HepG2 (cell line): ENCODE results near the gene ZNF839. TPM values are rescaled to one million over a fixed set of nuclear protein-coding genes. Genes with fewer than 3 reads are reported as not detected.

Experiments used
- CC2D1A ChIP-seq: sonication (generic); formaldehyde crosslinking; IDR thresholded peaks from 2 replicates; pipeline ENCODE4 v1.8.1; 2023; ENCODE audit warnings: mild to moderate bottlenecking, missing genetic modification reagents
- ESRRA ChIP-seq: sonication (generic); formaldehyde crosslinking; IDR thresholded peaks from 2 replicates; pipeline ENCODE4 v1.5.1; 2020; ENCODE audit warnings: mild to moderate bottlenecking, low read depth, missing genetic modification reagents
- JUN ChIP-seq: sonication (generic); formaldehyde crosslinking; IDR thresholded peaks from 2 replicates; pipeline ENCODE4 v1.4.0; 2020; ENCODE audit warnings: mild to moderate bottlenecking, missing genetic modification reagents
- MED13 ChIP-seq: sonication (generic); formaldehyde crosslinking; IDR thresholded peaks from 2 replicates; pipeline ENCODE4 v1.5.0; 2020; ENCODE audit warnings: missing genetic modification reagents
- NR2F6 ChIP-seq, 2 experiments: IDR thresholded peaks; 2 replicates each; pipeline ENCODE4 v1.6.1; 2016; ENCODE audit warnings: antibody characterized with exemption in 1 of 2, mild to moderate bottlenecking in 1 of 2
- RERE ChIP-seq: IDR thresholded peaks from 2 replicates; pipeline ENCODE4 v1.6.1; 2016; ENCODE audit warnings: low read depth, missing genetic modification reagents, missing compliant biosample characterization
- ZBTB8A ChIP-seq: sonication (generic); formaldehyde crosslinking; IDR thresholded peaks from 2 replicates; pipeline ENCODE4 v1.4.0; 2020; ENCODE audit warnings: mild to moderate bottlenecking, low read depth, missing genetic modification reagents, borderline replicate concordance
- ZNF280D ChIP-seq: sonication (generic); formaldehyde crosslinking; IDR thresholded peaks from 2 replicates; pipeline ENCODE4 v1.5.1; 2020; ENCODE audit warnings: mild to moderate bottlenecking, missing genetic modification reagents
- ZNF333 ChIP-seq: sonication (generic); formaldehyde crosslinking; IDR thresholded peaks from 2 replicates; pipeline ENCODE4 v1.4.0; 2020; ENCODE audit warnings: mild to moderate bottlenecking, missing genetic modification reagents, borderline replicate concordance
- ZNF354B ChIP-seq: sonication (generic); formaldehyde crosslinking; IDR thresholded peaks from 2 replicates; pipeline ENCODE4 v1.8.0; 2022; ENCODE audit warnings: mild to moderate bottlenecking, missing genetic modification reagents
- ZNF839 ChIP-seq: sonication (generic); formaldehyde crosslinking; IDR thresholded peaks from 2 replicates; pipeline ENCODE4 v1.4.0; 2020; ENCODE audit warnings: missing genetic modification reagents, mild to moderate bottlenecking, borderline replicate concordance
- polyA plus RNA-seq, 8 experiments: library from polyadenylated mRNA; depleted of rRNA in 3 of 8; stranded (reverse) in 7 of 8; unstranded in 1 of 8; fragments of >200 nt; fragmentation: Illumina TruSeq in 4 of 8; extraction: Trizol in 4 of 8; gene quantifications; 2 replicates each; pipeline versions ENCODE4 v1.2.1 to v1.2.3, GENCODE V29; 2011 to 2016; ENCODE audit warnings: low read depth in 4 of 8, missing spikeins in 1 of 8, mixed read lengths in 1 of 8; ENCODE audit not compliant: insufficient read depth in 1 of 8
- total RNA-seq, 5 experiments: library from RNA; depleted of rRNA; stranded (reverse); fragments of >200 nt; fragmentation: Illumina TruSeq; extraction: Trizol; gene quantifications; 2 replicates each; pipeline ENCODE4 v1.2.3, GENCODE V29; 2016; ENCODE audit warnings: low read depth in 1 of 5
- TF ChIP-seq, protein P1 (sequence below): sonication (generic); formaldehyde crosslinking; IDR thresholded peaks from 2 replicates; pipeline ENCODE4 v1.5.1; 2020; ENCODE audit warnings: mild to moderate bottlenecking, missing genetic modification reagents, borderline replicate concordance
- TF ChIP-seq, protein P2 (sequence below): sonication (generic); formaldehyde crosslinking; IDR thresholded peaks from 2 replicates; pipeline ENCODE4 v1.5.0; 2020; ENCODE audit warnings: missing genetic modification reagents

ZNF839 gene
- total and polyA plus RNA-seq, 2 of the 13 experiments (the other 11 are each of a cell fraction or from before 2014, with no cell fraction given), result 11.1 to 12.8 TPM

DNA sequence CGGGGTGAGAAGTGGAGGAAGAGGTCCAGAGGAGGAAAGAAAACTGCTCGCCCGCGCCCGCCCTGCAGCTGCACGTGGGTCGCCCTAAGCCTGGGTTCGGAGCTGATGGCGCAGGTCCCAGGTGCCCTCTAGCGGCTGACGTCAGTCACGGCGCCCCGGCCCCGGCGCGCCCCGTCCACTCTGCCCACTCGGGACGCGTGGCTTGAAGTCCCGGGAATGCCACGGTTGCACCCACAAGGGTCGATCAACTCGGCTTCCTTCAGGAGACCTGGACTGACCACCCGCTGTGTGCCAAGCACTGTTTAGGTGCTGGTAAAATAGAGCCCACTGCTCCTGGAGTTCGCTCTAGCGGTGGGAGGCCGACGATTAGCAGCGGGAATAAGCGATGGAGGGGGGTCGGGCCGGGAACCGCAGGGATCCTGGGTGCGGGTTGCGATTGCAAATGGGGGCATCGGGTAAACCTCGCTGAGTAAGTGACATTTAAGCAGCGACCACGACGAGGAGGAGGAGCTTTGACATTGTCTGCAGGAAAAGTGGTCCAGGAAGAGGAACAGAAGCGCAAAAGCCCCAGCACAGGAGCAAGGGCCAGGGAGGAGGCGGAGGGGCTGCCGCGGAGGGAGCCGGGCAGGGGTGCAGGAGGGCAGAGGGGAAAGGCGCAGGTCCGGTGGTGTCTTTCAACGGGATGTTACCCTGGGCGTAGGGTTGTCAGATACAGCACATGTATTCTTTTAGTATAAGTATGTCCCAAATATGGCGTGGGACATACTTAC, 5.1 kb upstream of the ZNF839 start (continued):
- no peak for TF ChIP-seq ZNF280D (CRISPR knock-in tag)
- TF ChIP-seq, protein P1, sequence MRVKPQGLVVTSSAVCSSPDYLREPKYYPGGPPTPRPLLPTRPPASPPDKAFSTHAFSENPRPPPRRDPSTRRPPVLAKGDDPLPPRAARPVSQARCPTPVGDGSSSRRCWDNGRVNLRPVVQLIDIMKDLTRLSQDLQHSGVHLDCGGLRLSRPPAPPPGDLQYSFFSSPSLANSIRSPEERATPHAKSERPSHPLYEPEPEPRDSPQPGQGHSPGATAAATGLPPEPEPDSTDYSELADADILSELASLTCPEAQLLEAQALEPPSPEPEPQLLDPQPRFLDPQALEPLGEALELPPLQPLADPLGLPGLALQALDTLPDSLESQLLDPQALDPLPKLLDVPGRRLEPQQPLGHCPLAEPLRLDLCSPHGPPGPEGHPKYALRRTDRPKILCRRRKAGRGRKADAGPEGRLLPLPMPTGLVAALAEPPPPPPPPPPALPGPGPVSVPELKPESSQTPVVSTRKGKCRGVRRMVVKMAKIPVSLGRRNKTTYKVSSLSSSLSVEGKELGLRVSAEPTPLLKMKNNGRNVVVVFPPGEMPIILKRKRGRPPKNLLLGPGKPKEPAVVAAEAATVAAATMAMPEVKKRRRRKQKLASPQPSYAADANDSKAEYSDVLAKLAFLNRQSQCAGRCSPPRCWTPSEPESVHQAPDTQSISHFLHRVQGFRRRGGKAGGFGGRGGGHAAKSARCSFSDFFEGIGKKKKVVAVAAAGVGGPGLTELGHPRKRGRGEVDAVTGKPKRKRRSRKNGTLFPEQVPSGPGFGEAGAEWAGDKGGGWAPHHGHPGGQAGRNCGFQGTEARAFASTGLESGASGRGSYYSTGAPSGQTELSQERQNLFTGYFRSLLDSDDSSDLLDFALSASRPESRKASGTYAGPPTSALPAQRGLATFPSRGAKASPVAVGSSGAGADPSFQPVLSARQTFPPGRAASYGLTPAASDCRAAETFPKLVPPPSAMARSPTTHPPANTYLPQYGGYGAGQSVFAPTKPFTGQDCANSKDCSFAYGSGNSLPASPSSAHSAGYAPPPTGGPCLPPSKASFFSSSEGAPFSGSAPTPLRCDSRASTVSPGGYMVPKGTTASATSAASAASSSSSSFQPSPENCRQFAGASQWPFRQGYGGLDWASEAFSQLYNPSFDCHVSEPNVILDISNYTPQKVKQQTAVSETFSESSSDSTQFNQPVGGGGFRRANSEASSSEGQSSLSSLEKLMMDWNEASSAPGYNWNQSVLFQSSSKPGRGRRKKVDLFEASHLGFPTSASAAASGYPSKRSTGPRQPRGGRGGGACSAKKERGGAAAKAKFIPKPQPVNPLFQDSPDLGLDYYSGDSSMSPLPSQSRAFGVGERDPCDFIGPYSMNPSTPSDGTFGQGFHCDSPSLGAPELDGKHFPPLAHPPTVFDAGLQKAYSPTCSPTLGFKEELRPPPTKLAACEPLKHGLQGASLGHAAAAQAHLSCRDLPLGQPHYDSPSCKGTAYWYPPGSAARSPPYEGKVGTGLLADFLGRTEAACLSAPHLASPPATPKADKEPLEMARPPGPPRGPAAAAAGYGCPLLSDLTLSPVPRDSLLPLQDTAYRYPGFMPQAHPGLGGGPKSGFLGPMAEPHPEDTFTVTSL (CRISPR knock-in tag), result peak; percentile 68; the same call in 1 of the 2 replicates
- TF ChIP-seq MED13 (CRISPR knock-in tag), result peak; percentile 59; the same call in 1 of the 2 replicates
- no peak for TF ChIP-seq CC2D1A (CRISPR knock-in tag)
- no peak for TF ChIP-seq ESRRA (CRISPR knock-in tag)
- TF ChIP-seq ZBTB8A, result no peak
- no peak for TF ChIP-seq ZNF354B (CRISPR knock-in tag)
- TF ChIP-seq RERE (CRISPR knock-in tag), result no peak
- no peak for TF ChIP-seq ZNF839
- TF ChIP-seq JUN (CRISPR knock-in tag), result no peak
- TF ChIP-seq, protein P2, sequence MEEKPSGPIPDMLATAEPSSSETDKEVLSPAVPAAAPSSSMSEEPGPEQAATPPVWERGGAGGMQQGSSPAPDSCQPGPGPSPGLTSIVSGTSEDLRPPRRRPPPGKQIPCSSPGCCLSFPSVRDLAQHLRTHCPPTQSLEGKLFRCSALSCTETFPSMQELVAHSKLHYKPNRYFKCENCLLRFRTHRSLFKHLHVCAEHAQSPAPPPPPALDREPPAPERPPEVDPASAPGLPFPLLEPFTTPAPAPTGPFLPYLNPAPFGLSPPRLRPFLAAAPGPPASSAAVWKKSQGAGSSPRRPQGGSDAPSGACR (CRISPR knock-in tag), result peak; percentile 82; the same call in 1 of the 2 replicates
- TF ChIP-seq ZNF333, result 0 out of 2 replicates have a peak, but pooled peaks have one; percentile 73
- no peak for TF ChIP-seq NR2F6 (IDR thresholded peaks at IDR 0.05)
- peak; percentile 39; the same call in 1 of the 2 replicates for TF ChIP-seq NR2F6 (CRISPR knock-in tag; IDR thresholded peaks at IDR 0.05)
